H9 (cell line): Measurements from ENCODE around the gene LRRC41. TPM values are rescaled to one million over a fixed set of nuclear protein-coding genes. Genes with fewer than 3 reads are reported as not detected.

ENCODE experiments used
- DNase-seq: peaks from one replicate; pipeline ENCODE4 v3.0.0-alpha.2; 2017
- H2AFZ ChIP-seq: one replicate; pipeline ENCODE4 v1.6.1; 2013; ENCODE audit warnings: mild to moderate bottlenecking, low read length, control low read depth, moderate library complexity
- H2AK5ac ChIP-seq: 2 replicates; pipeline ENCODE4 v1.6.1; 2013; ENCODE audit warnings: low read length, control low read depth, mixed read lengths; ENCODE audit not compliant: insufficient read length
- H2BK120ac ChIP-seq: one replicate; pipeline ENCODE4 v1.6.1; 2013; ENCODE audit warnings: low read depth, mild to moderate bottlenecking, low read length, control low read depth, inconsistent platforms; ENCODE audit not compliant: poor library complexity, severe bottlenecking
- H2BK12ac ChIP-seq: 2 replicates; pipeline ENCODE4 v1.6.1; 2013; ENCODE audit warnings: low read length, control low read depth, mixed read lengths, low read depth; ENCODE audit not compliant: insufficient read length
- H2BK15ac ChIP-seq: 2 replicates; pipeline ENCODE4 v1.6.1; 2013; ENCODE audit warnings: low read depth, low read length, control low read depth
- H2BK20ac ChIP-seq: one replicate; pipeline ENCODE4 v1.6.1; 2013; ENCODE audit warnings: low read depth, mild to moderate bottlenecking, low read length, control low read depth, inconsistent platforms; ENCODE audit not compliant: poor library complexity, severe bottlenecking
- H2BK5ac ChIP-seq: 2 replicates; pipeline ENCODE4 v1.6.1; 2013; ENCODE audit warnings: low read length, control low read depth, mixed read lengths; ENCODE audit not compliant: insufficient read length
- H3K14ac ChIP-seq: 2 replicates; pipeline ENCODE4 v1.6.1; 2013; ENCODE audit warnings: low read length, control low read depth; ENCODE audit not compliant: insufficient read depth
- H3K18ac ChIP-seq: 2 replicates; pipeline ENCODE4 v1.6.1; 2013; ENCODE audit warnings: low read depth, mild to moderate bottlenecking, mixed read lengths, low read length, control low read depth; ENCODE audit not compliant: insufficient read length
- H3K23ac ChIP-seq: 2 replicates; pipeline ENCODE4 v1.6.1; 2013; ENCODE audit warnings: low read length, control low read depth, mixed read lengths, low read depth; ENCODE audit not compliant: insufficient read length
- H3K23me2 ChIP-seq: 2 replicates; pipeline ENCODE4 v1.6.1; 2013; ENCODE audit warnings: low read depth, mild to moderate bottlenecking, mixed read lengths, low read length, control low read depth; ENCODE audit not compliant: insufficient read length, poor library complexity, severe bottlenecking
- H3K27ac ChIP-seq: 2 replicates; pipeline ENCODE4 v1.5.1; 2013; ENCODE audit warnings: low read length, control low read depth, mixed read lengths, low read depth; ENCODE audit not compliant: insufficient read length
- H3K27me3 ChIP-seq: 2 replicates; pipeline ENCODE4 v1.6.1; 2013; ENCODE audit warnings: low read length, control low read depth, inconsistent platforms; ENCODE audit not compliant: insufficient read depth
- H3K4ac ChIP-seq: 2 replicates; pipeline ENCODE4 v1.6.1; 2013; ENCODE audit warnings: low read depth, mild to moderate bottlenecking, control low read depth, inconsistent platforms, low read length, moderate library complexity
- H3K4me1 ChIP-seq: 2 replicates; pipeline ENCODE4 v1.6.1; 2013; ENCODE audit warnings: low read length, control low read depth, inconsistent platforms; ENCODE audit not compliant: insufficient read depth
- H3K4me2 ChIP-seq: 2 replicates; pipeline ENCODE4 v1.6.1; 2013; ENCODE audit warnings: low read length, control low read depth, mixed read lengths; ENCODE audit not compliant: insufficient read length, insufficient read depth
- H3K56ac ChIP-seq: 2 replicates; pipeline ENCODE4 v1.6.1; 2013; ENCODE audit warnings: low read depth, mild to moderate bottlenecking, mixed read lengths, low read length, control low read depth; ENCODE audit not compliant: insufficient read length
- H3K79me1 ChIP-seq: 2 replicates; pipeline ENCODE4 v1.6.1; 2013; ENCODE audit warnings: low read depth, mild to moderate bottlenecking, moderate library complexity, low read length, control low read depth, inconsistent platforms; ENCODE audit not compliant: insufficient read depth, poor library complexity, severe bottlenecking
- H3K79me2 ChIP-seq: 2 replicates; pipeline ENCODE4 v1.6.1; 2013; ENCODE audit warnings: low read length, control low read depth, inconsistent platforms; ENCODE audit not compliant: insufficient read depth
- H3K9ac ChIP-seq: 2 replicates; pipeline ENCODE4 v1.6.1; 2013; ENCODE audit warnings: low read length, control low read depth, mixed read lengths; ENCODE audit not compliant: insufficient read length; ENCODE audit errors: extremely low read depth
- H3K9me3 ChIP-seq: one replicate; pipeline ENCODE4 v1.6.1; 2013; ENCODE audit warnings: low read depth, low read length, inconsistent platforms; ENCODE audit not compliant: control insufficient read depth
- H3T11ph ChIP-seq: one replicate; pipeline ENCODE4 v1.6.1; 2013; ENCODE audit warnings: mild to moderate bottlenecking, low read length, control low read depth, inconsistent platforms
- H4K20me1 ChIP-seq: one replicate; pipeline ENCODE4 v1.6.1; 2013; ENCODE audit not compliant: control insufficient read depth, insufficient read length, insufficient read depth
- H4K5ac ChIP-seq: 2 replicates; pipeline ENCODE4 v1.6.1; 2013; ENCODE audit warnings: low read depth, mild to moderate bottlenecking, mixed read lengths, low read length, control low read depth; ENCODE audit not compliant: insufficient read length
- H4K8ac ChIP-seq: replicated peaks from 2 replicates; pipeline ENCODE4 v1.6.1; 2013; ENCODE audit warnings: low read length, control low read depth, mixed read lengths, low read depth; ENCODE audit not compliant: insufficient read length
- H4K91ac ChIP-seq: 2 replicates; pipeline ENCODE4 v1.6.1; 2013; ENCODE audit warnings: low read depth, mild to moderate bottlenecking, moderate library complexity, mixed read lengths, low read length, control low read depth; ENCODE audit not compliant: insufficient read length
- H3K27ac Mint-ChIP-seq, 3 experiments: 2 replicates in 2 of 3; 3 replicates in 1 of 3; pipeline ENCODE4 v1.8.0; 2020 to 2021; ENCODE audit warnings: mixed read lengths in 3 of 3, mild to moderate bottlenecking in 1 of 3, moderate library complexity in 1 of 3
- H3K27me3 Mint-ChIP-seq: 2 replicates; pipeline ENCODE4 v1.8.0; 2021; ENCODE audit warnings: low read depth, mild to moderate bottlenecking, moderate library complexity, mixed read lengths
- H3K36me3 Mint-ChIP-seq, 3 experiments: 2 replicates in 2 of 3; 3 replicates in 1 of 3; pipeline ENCODE4 v1.8.0; 2020 to 2021; ENCODE audit warnings: low read depth in 3 of 3, mixed read lengths in 3 of 3; ENCODE audit not compliant: insufficient read depth in 1 of 3
- H3K4me1 Mint-ChIP-seq, 2 experiments: 2 replicates each; pipeline ENCODE4 v1.8.0; 2020; ENCODE audit warnings: mixed read lengths in 2 of 2
- H3K4me3 Mint-ChIP-seq, 2 experiments: 2 replicates in 1 of 2; 3 replicates in 1 of 2; pipeline ENCODE4 v1.8.0; 2020 to 2021; ENCODE audit warnings: mild to moderate bottlenecking in 2 of 2, mixed read lengths in 2 of 2, moderate library complexity in 1 of 2
- H3K9me3 Mint-ChIP-seq, 2 experiments: 2 replicates in 1 of 2; 3 replicates in 1 of 2; pipeline ENCODE4 v1.8.0; 2020; ENCODE audit warnings: mild to moderate bottlenecking in 2 of 2, mixed read lengths in 2 of 2, moderate library complexity in 1 of 2
- CTCF ChIP-seq: fragments of 200-600 bp; sonication (generic); conservative IDR thresholded peaks from 3 replicates; pipeline ENCODE4 v1.8.0; 2021; ENCODE audit warnings: antibody characterized with exemption, mild to moderate bottlenecking
- WGBS: extraction: QIAGEN DNeasy Blood & Tissue Kit; methylation state at CpG from one replicate; pipeline ENCODE4 v1.1.7; 2013; ENCODE audit warnings: missing lambda C conversion rate, low lambda C conversion rate, mixed read lengths; ENCODE audit not compliant: insufficient read length; ENCODE audit errors: extremely low coverage; 5-methylcytosine and 5-hydroxymethylcytosine counted together
- total RNA-seq: library from RNA; stranded (reverse); gene quantifications from 2 replicates; pipeline ENCODE4 v1.2.1, GENCODE V29; 2021

Gene LRRC41
- total RNA-seq, 1 experiment from 2014 or later: 62.6 TPM

GRCh38 chr1:46288485-46289133, 14.8 kb downstream of the LRRC41 start:
- no peak overlapping the region for H3K18ac ChIP-seq
- H3K23ac ChIP-seq: no peak overlapping the region
- H2BK12ac ChIP-seq: no peak overlapping the region
- H3K27me3 ChIP-seq: no peaks in the 10 kb centered on the region
- no peaks in the 10 kb centered on the region for H3K4me1 ChIP-seq
- Mint-ChIP-seq H3K36me3 (peaks cover 20 to 50% (median 43%) of the 10 kb centered on the region in 3 experiments; a peak in 6 of 7 replicates), H3K27me3 (no peaks in the 10 kb centered on the region; the same call in 1 of the 2 replicates), H3K4me1 (peaks cover 0 to 13% of the 10 kb centered on the region in 2 experiments; a peak in 2 of 4 replicates), H3K9me3 (no peaks in the 10 kb centered on the region), H3K4me3 (no peak overlapping the region), H3K27ac (peak overlapping the region in 1 of 3 experiments; percentile 33; a peak in 2 of 7 replicates)
- no CpG with 5 or more reads among the region's 1 CpG for WGBS
- H2BK15ac ChIP-seq: no peak overlapping the region
- H3K23me2 ChIP-seq: no peaks in the 10 kb centered on the region
- no peak for TF ChIP-seq CTCF
- no peak overlapping the region for H2AK5ac ChIP-seq
- no peak overlapping the region for H3K9ac ChIP-seq
- H3K27ac ChIP-seq: no peak overlapping the region
- no peaks in the 10 kb centered on the region for H3K79me1 ChIP-seq
- H2BK20ac ChIP-seq: no peak overlapping the region
- H4K91ac ChIP-seq: no peak overlapping the region
- H3K4ac ChIP-seq: no peak overlapping the region
- no peaks in the 10 kb centered on the region for H4K20me1 ChIP-seq
- no peak overlapping the region for H3K14ac ChIP-seq
- no peak overlapping the region for H2BK5ac ChIP-seq
- H2AFZ ChIP-seq: no peak overlapping the region
- no peak for DNase-seq
- H4K8ac ChIP-seq: no peak overlapping the region
- no peaks in the 10 kb centered on the region for H3K79me2 ChIP-seq
- no peak overlapping the region for H2BK120ac ChIP-seq
- no peak overlapping the region for H4K5ac ChIP-seq
- H3T11ph ChIP-seq: no peak overlapping the region
- H3K4me2 ChIP-seq: no peak overlapping the region
- H3K56ac ChIP-seq: no peak overlapping the region
- no peaks in the 10 kb centered on the region for H3K9me3 ChIP-seq
